GM21390 (cell line): ENCODE results near the gene MED29.
A peak's percentile ranks its signal among the peaks of the same experiment; 100 is the strongest.

Experiments used
- ATAC-seq: cut with Tn5 transposase; IDR thresholded peaks from one replicate; pipeline ENCODE4 v1.9.1; 2021; ENCODE audit not compliant: unreplicated experiment

The MED29 gene

GRCh38 chr19:39390751-39391437 lies at the start of gene MED29, which contains the start of gene PAF1:
Gene MED29 (plus strand): TSS chr19:39391378. CDS start chr19:39391423, 45 bp downstream.
Gene PAF1 (minus strand): TSS chr19:39391106. CDS start chr19:39390864, 242 bp downstream.
- ATAC-seq = peak; percentile 85

- ATAC-seq = peak; percentile 86
Observed at GRCh38 chr19:39341719-39342604, 49.2 kb upstream of the MED29 start, which contains the start of gene SAMD4B. Gene SAMD4B (plus strand): TSS chr19:39342421. CDS start chr19:39356894, 14,473 bp downstream.

- no peak for ATAC-seq
Observed at GRCh38 chr19:39342647-39343305, 48.4 kb upstream of the MED29 start.

GRCh38 chr19:39345956-39346355 lies 45.2 kb upstream of the MED29 start:
- no peak for ATAC-seq

- ATAC-seq = no peak
Observed at GRCh38 chr19:39347332-39348164, 43.6 kb upstream of the MED29 start.

GRCh38 chr19:39349326-39349725 lies 41.9 kb upstream of the MED29 start:
- no peak for ATAC-seq

GRCh38 chr19:39350156-39350555 lies 41.0 kb upstream of the MED29 start:
- no peak for ATAC-seq

GRCh38 chr19:39351537-39352064 lies 39.6 kb upstream of the MED29 start:
- ATAC-seq = no peak

GRCh38 chr19:39352381-39353255 lies 38.6 kb upstream of the MED29 start:
- ATAC-seq = no peak

- no peak for ATAC-seq
Observed at GRCh38 chr19:39355253-39355652, 35.9 kb upstream of the MED29 start.

- no peak for ATAC-seq
Observed at GRCh38 chr19:39356073-39356472, 35.1 kb upstream of the MED29 start.

- no peak for ATAC-seq
Observed at GRCh38 chr19:39356647-39357046, 34.5 kb upstream of the MED29 start.

- ATAC-seq = no peak
Observed at GRCh38 chr19:39359026-39359425, 32.2 kb upstream of the MED29 start.

- no peak for ATAC-seq
Observed at GRCh38 chr19:39360599-39360998, 30.6 kb upstream of the MED29 start.

- ATAC-seq = no peak
Observed at GRCh38 chr19:39362682-39363657, 28.2 kb upstream of the MED29 start.

GRCh38 chr19:39363901-39364457 lies 27.2 kb upstream of the MED29 start:
- ATAC-seq = no peak

GRCh38 chr19:39365531-39365930 lies 25.6 kb upstream of the MED29 start:
- no peak for ATAC-seq

GRCh38 chr19:39369200-39369599 lies 22.0 kb upstream of the MED29 start:
- no peak for ATAC-seq
